Measurements from ENCODE around the gene CLIC4.
"Not testable (repeated sequence)": the region's sequence is repeated elsewhere in the genome, so short reads cannot be mapped to it uniquely, and the experiment has no call there.

DNA sequence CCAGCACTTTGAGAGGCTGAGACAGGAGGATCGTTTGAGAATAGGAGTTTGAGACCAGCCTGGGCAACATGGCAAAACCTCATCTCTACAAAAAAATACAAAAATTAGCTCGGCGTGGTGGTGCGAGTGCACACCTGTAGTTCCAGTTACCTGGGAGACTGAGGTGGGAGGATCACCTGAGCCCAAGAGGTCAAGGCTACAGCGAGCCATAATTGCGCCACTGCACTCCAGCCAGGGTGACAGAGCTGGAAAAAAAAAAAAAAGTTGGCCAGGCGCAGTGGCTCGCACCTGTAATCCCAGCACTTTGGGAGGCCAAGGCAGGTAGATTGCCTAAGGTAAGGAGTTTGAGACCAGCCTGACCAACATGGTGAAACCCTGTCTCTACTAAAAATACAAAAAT, 46.9 kb upstream of the CLIC4 start:
- TF ChIP-seq, protein P1, sequence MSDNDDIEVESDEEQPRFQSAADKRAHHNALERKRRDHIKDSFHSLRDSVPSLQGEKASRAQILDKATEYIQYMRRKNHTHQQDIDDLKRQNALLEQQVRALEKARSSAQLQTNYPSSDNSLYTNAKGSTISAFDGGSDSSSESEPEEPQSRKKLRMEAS (IDR thresholded peaks at IDR 0.05): not testable (repeated sequence)
- TF ChIP-seq, protein P2, sequence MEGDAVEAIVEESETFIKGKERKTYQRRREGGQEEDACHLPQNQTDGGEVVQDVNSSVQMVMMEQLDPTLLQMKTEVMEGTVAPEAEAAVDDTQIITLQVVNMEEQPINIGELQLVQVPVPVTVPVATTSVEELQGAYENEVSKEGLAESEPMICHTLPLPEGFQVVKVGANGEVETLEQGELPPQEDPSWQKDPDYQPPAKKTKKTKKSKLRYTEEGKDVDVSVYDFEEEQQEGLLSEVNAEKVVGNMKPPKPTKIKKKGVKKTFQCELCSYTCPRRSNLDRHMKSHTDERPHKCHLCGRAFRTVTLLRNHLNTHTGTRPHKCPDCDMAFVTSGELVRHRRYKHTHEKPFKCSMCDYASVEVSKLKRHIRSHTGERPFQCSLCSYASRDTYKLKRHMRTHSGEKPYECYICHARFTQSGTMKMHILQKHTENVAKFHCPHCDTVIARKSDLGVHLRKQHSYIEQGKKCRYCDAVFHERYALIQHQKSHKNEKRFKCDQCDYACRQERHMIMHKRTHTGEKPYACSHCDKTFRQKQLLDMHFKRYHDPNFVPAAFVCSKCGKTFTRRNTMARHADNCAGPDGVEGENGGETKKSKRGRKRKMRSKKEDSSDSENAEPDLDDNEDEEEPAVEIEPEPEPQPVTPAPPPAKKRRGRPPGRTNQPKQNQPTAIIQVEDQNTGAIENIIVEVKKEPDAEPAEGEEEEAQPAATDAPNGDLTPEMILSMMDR (IDR thresholded peaks at IDR 0.05; ENCODE audit: low read depth, low read length, missing input control): not testable (repeated sequence)
- not testable (repeated sequence) for TF ChIP-seq EGR1 (IDR thresholded peaks at IDR 0.05; ENCODE audit: low read depth in 2 of 2); RAD21 (IDR thresholded peaks at IDR 0.05); SP1 (IDR thresholded peaks at IDR 0.05); RXRA (IDR thresholded peaks at IDR 0.05); TAF1 (conservative IDR thresholded peaks at IDR 0.05); JUND (IDR thresholded peaks at IDR 0.05); YY1 (IDR thresholded peaks at IDR 0.05); FOXA1 (IDR thresholded peaks at IDR 0.05); FOXA2 (IDR thresholded peaks at IDR 0.05)
- TF ChIP-seq, protein P3, sequence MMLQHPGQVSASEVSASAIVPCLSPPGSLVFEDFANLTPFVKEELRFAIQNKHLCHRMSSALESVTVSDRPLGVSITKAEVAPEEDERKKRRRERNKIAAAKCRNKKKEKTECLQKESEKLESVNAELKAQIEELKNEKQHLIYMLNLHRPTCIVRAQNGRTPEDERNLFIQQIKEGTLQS (IDR thresholded peaks at IDR 0.05): not testable (repeated sequence)
- TF ChIP-seq, protein P4, sequence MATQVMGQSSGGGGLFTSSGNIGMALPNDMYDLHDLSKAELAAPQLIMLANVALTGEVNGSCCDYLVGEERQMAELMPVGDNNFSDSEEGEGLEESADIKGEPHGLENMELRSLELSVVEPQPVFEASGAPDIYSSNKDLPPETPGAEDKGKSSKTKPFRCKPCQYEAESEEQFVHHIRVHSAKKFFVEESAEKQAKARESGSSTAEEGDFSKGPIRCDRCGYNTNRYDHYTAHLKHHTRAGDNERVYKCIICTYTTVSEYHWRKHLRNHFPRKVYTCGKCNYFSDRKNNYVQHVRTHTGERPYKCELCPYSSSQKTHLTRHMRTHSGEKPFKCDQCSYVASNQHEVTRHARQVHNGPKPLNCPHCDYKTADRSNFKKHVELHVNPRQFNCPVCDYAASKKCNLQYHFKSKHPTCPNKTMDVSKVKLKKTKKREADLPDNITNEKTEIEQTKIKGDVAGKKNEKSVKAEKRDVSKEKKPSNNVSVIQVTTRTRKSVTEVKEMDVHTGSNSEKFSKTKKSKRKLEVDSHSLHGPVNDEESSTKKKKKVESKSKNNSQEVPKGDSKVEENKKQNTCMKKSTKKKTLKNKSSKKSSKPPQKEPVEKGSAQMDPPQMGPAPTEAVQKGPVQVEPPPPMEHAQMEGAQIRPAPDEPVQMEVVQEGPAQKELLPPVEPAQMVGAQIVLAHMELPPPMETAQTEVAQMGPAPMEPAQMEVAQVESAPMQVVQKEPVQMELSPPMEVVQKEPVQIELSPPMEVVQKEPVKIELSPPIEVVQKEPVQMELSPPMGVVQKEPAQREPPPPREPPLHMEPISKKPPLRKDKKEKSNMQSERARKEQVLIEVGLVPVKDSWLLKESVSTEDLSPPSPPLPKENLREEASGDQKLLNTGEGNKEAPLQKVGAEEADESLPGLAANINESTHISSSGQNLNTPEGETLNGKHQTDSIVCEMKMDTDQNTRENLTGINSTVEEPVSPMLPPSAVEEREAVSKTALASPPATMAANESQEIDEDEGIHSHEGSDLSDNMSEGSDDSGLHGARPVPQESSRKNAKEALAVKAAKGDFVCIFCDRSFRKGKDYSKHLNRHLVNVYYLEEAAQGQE (IDR thresholded peaks at IDR 0.05): not testable (repeated sequence)
- TF ChIP-seq, protein P5, sequence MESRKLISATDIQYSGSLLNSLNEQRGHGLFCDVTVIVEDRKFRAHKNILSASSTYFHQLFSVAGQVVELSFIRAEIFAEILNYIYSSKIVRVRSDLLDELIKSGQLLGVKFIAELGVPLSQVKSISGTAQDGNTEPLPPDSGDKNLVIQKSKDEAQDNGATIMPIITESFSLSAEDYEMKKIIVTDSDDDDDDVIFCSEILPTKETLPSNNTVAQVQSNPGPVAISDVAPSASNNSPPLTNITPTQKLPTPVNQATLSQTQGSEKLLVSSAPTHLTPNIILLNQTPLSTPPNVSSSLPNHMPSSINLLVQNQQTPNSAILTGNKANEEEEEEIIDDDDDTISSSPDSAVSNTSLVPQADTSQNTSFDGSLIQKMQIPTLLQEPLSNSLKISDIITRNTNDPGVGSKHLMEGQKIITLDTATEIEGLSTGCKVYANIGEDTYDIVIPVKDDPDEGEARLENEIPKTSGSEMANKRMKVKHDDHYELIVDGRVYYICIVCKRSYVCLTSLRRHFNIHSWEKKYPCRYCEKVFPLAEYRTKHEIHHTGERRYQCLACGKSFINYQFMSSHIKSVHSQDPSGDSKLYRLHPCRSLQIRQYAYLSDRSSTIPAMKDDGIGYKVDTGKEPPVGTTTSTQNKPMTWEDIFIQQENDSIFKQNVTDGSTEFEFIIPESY (IDR thresholded peaks at IDR 0.05): not testable (repeated sequence)
